ENCODE measurements around the gene NOL4L.

Gene NOL4L

DNA sequence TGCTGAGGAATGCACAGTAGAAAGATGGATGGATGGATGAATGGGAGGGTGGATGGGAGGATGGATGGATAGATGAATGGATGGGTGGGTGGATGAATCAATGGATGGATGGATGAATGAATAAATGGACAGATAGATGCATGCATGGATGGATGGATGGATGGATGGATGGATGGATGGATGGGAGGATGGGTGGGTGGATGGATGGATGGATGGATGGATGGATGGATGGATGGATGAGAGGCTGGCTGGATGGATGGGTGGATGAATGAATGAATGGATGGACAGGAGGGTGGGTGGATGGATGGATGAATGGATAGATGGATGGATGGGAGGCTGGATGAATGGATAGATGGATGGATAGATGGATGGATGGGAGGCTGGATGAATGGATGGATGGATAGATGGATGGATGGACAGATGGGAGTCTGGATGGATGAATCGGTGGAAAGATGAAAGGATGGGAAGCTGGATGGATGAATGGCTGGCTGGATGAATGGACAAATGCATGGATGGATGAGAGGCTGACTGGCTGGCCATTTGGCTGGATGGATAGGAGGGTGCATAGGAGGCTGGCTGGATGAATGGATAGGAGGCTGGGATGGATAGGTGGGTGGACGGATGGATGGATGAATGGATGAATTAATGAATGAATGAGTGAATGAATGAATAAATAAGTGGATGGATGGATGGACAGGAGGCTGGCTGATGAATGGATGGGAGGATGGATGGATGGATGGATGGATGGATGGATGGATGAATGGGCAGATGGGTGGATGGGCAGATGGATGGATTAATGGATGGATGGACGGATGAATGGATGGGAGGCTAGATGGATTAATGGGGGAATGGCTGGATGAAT, 28.3 kb upstream of the NOL4L start:
- no peak for DNase-seq (ENCODE audit: low read depth)

DNA sequence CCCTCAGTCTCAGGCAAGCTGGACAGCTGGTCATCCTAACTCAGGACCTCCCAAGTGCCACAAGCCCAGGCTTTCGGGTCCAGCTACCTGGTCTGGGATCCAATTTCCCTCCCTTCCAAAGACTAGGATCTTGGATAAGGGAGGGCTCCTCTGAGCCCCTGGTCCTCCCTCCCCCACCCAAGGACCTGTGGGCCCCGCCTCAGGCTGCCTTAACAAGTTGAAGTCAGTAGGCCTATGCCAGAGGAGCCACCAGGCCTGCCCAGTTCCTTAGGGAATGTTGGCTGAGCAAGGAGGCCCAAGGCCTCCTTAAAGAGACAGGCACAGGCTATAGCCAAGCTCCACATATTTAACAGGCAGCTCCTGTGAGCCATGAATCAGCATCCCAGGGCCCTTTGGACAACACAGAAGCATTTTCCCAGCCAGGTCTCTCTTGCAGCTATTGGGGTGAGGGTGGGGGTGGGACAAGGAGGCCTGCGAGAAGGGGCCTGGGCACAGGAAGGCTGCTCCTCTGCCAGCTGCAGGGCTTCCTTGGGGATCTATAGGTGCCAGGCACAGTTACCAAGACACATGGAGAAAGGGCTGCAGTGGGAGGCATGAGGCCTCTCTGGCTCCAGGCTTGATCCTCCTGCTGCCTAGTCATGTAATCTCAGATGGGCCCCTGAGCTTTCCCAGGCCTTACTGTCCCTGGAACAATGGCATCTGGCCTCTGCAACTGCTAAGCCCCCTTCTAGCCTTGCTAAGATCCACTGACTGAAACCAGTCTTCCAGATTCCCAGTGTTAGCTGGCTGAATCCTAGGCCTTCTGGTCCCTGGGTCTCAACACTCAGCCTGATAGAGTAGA, 27.4 kb upstream of the NOL4L start:
- DNase-seq (ENCODE audit: low read depth) = no peak

GRCh38 chr20:32611868-32612267, 26.7 kb upstream of the NOL4L start:
- no peak for DNase-seq (ENCODE audit: low read depth)

DNA sequence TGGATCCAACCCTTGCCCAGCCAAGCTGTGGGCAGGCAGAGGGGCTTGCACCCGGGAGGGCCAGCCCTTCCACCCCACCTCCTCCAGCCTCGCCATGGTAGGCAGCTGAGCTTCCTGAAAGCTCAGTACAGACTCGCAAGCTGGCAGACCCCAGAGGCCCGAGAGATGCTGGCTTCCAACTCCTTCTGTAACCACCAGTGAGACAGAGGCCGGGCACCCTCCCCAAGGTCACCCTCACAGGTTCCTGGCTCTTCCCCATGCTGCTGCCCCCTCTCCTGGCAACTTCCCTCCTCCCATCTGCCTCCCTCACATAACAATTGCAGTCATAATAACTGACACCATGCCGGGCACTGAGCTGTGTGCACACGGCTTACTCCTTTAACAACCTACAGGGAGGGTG, 26.2 kb upstream of the NOL4L start:
- DNase-seq (ENCODE audit: low read depth) = no peak

- no peak for DNase-seq (ENCODE audit: low read depth)
These were observed 25.5 kb upstream of the NOL4L start for GRCh38 chr20:32610472-32611218.

DNA sequence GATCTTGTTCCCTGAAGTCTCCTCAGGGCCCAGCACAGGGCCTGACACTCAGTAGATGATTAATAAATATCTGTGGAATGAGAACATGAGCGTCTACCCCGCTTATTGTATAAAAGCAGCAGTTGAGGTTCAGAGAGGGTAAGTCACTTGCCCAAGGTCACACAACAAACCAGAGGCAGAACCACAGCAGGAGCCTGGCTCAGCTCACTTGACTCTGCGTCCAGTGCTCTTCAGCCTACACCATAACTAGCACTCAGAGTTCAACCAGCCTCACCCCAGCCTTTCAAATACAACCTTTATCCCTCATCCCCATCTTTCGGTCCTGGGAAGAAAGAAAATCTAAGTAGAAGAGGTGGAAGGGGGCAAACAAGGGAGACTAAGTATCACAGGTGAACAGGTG, 24.9 kb upstream of the NOL4L start:
- DNase-seq (ENCODE audit: low read depth) = no peak

DNA sequence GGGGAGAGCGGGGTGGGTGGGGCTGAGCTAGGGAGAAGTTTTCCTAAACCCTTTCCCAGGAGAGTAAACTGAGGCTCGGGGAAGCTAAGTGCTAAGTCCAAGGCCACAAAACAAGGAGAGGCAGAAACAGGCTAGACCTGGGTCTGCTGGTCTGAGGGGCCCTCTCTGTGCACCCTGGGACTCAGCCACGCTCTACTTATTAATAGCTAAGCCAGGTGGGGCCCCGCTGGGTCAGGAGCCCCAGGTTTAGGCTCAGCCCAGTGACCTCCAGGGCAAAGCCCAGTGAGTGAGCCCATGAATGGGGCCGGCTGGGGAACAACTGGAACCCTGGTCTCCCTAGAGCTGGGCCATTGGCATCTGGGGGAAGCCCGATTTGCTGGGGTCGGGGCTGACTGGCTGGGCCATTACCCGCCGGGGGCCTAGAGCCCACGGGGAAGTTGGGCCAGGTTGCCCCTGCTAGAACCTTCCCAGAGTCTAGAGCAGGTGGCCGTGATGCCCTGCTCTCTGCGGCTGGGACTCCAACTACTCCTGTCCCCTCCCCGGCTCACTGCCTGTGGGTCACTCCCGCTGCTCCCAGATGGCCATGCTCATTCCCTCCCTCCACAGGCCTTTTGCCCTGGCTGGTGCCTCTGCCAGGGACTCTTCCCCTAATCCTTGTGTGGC, 24.1 kb upstream of the NOL4L start:
- DNase-seq (ENCODE audit: low read depth) = no peak

- no peak for DNase-seq (ENCODE audit: low read depth)
These were observed 23.5 kb upstream of the NOL4L start for GRCh38 chr20:32608664-32609015.

GRCh38 chr20:32607727-32608663, 22.9 kb upstream of the NOL4L start:
- DNase-seq (ENCODE audit: low read depth) = no peak

DNA sequence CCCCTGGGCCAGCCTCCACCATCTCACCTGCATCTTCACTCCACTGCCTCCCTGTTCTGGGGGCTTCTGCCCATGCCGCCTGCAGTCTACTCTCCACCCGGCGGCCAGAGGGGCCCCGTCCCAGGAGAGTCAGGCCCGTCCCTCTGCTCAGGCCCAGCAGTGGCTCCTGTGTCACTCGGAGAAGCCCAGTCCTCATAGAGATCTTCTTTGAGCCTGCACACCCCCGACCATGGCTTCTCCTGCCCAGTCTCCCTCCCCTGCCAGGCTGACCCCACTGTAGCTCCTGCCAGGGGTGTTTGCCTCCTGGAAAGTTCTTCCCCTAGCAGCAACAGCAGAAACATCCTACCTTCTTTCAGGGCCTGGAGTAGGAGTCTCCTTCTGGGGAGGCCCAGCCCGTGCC, 22.2 kb upstream of the NOL4L start:
- no peak for DNase-seq (ENCODE audit: low read depth)

GRCh38 chr20:32606790-32607189, 21.7 kb upstream of the NOL4L start:
- DNase-seq (ENCODE audit: low read depth) = no peak

DNA sequence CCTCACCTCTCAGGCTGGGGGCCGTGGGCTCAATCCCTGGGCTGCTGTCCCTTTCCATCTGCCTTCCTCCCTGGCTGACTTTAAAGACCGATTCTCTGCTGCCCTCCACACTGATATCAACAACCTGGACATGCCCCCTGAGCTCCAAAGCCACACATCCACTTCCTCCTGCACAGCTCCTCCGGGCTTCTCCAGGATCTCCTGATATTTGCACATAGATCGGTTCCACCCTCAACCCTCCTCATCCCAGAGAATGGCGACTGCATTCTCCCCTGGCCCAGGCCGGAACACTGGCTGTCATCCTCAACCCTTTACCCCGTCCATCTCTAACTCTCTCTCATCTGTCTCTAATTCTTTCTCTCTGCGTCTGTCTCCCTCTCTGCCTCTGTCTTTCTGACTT, 21.0 kb upstream of the NOL4L start:
- no peak for DNase-seq (ENCODE audit: low read depth)

- no peak for DNase-seq (ENCODE audit: low read depth)
These were observed 20.1 kb upstream of the NOL4L start for GRCh38 chr20:32605167-32605656.

DNA sequence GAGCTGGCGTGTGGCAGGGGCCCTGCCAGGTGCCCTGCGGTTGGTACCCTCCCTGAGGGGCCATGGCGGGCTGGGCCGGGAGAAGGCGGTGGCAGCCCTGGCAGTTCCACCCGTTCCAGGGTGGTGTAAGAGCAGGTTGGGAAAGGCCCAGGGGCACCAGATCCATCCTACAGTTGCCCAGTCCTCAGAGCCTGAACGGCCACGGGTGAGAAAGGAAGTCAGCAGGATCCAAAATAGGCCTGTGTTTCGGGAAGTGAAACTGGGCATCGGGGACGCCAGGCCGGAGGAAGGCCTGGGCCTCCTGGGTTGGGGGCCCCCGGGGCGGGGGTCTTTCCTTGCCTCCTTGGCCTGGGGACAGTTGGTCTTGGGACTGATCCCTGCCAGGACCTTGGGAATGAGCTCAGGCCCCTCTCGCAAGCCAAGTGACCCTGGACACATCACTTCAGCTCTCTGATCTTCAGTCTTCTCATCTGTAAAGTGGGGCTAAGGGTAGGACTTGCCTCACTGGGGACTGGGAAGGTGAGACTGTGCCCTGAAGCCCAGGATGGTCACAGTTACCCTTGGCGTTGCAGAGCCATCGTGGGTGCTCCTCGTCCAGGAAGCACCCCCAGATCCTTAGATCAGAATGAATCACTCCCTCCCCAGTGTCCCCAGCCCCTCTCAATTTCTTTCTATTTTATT, 18.1 kb upstream of the NOL4L start:
- no peak for DNase-seq (ENCODE audit: low read depth)

DNA sequence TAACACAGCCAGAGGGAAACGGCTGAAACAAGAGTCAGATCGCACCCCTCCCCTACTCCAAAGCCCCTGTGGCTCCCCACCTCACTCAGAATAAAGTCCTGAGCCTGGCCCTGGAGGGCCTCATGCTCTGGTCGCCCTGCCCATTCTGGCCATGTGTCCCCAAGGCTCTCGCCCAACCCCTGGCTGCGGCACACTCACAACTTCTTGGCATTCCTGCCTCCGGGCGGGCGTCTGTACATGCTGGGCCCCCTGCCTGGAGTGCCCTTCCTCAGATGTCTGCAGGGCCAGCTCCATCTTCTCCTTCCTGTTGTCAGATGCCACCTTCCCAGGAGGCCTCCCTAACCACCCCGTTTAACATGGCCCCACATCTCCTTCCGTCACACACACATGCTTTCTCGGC, 17.1 kb upstream of the NOL4L start:
- no peak for DNase-seq (ENCODE audit: low read depth)

- DNase-seq (ENCODE audit: low read depth) = no peak
These were observed 15.6 kb upstream of the NOL4L start for GRCh38 chr20:32600681-32601237.

GRCh38 chr20:32599783-32600340, 14.7 kb upstream of the NOL4L start:
- no peak for DNase-seq (ENCODE audit: low read depth)

- DNase-seq (ENCODE audit: low read depth) = no peak
These were observed 13.5 kb upstream of the NOL4L start for GRCh38 chr20:32598606-32599005.

- no peak for DNase-seq (ENCODE audit: low read depth)
These were observed 12.6 kb upstream of the NOL4L start for GRCh38 chr20:32597714-32598113.
